ENCODE results near the gene SPATA20. TPM values are rescaled to one million over a fixed set of nuclear protein-coding genes. Genes with fewer than 3 reads are reported as not detected.

Gene SPATA20
- total RNA-seq, 1 experiment from 2014 or later = 33.2 TPM

DNA sequence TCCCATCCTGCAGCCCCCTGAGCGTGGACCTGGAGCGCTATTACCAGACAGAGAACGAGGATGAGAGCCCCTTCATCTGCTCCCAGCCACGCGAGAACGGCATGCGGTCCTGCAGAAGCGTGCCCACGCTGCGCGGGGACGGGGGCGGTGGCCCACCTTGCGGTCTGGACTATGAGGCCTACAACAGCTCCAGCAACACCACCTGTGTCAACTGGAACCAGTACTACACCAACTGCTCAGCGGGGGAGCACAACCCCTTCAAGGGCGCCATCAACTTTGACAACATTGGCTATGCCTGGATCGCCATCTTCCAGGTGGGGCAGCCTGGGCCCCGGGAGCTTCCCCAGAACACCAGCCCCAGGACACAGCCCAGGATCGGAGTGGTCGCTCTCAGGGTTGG, 25.6 kb downstream of the SPATA20 start:
- Mint-ChIP-seq H3K4me1 (ENCODE audit: low read depth, unreplicated experiment) (no peaks in the 10 kb centered on the region), H3K4me3 (ENCODE audit: low read depth, unreplicated experiment) (no peak overlapping the region), H3K9me3 (ENCODE audit: low read depth, unreplicated experiment) (no peaks in the 10 kb centered on the region), H3K36me3 (ENCODE audit: insufficient read depth, unreplicated experiment) (no peaks in the 10 kb centered on the region), H3K27ac (ENCODE audit: unreplicated experiment) (no peak overlapping the region), H3K27me3 (ENCODE audit: unreplicated experiment) (peaks cover 78% of the 10 kb centered on the region)
- TF ChIP-seq, protein P1, sequence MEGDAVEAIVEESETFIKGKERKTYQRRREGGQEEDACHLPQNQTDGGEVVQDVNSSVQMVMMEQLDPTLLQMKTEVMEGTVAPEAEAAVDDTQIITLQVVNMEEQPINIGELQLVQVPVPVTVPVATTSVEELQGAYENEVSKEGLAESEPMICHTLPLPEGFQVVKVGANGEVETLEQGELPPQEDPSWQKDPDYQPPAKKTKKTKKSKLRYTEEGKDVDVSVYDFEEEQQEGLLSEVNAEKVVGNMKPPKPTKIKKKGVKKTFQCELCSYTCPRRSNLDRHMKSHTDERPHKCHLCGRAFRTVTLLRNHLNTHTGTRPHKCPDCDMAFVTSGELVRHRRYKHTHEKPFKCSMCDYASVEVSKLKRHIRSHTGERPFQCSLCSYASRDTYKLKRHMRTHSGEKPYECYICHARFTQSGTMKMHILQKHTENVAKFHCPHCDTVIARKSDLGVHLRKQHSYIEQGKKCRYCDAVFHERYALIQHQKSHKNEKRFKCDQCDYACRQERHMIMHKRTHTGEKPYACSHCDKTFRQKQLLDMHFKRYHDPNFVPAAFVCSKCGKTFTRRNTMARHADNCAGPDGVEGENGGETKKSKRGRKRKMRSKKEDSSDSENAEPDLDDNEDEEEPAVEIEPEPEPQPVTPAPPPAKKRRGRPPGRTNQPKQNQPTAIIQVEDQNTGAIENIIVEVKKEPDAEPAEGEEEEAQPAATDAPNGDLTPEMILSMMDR (IDR thresholded peaks at IDR 0.05; ENCODE audit: unreplicated experiment) = no peak
- BruUV-seq (replicated peaks) = no TSS peak
- intact Hi-C loops (cut with micrococcal nuclease; ENCODE audit: unreplicated experiment) = no loop called here
- CTCF ChIA-PET = no interaction called here
- no peak for DNase-seq

DNA sequence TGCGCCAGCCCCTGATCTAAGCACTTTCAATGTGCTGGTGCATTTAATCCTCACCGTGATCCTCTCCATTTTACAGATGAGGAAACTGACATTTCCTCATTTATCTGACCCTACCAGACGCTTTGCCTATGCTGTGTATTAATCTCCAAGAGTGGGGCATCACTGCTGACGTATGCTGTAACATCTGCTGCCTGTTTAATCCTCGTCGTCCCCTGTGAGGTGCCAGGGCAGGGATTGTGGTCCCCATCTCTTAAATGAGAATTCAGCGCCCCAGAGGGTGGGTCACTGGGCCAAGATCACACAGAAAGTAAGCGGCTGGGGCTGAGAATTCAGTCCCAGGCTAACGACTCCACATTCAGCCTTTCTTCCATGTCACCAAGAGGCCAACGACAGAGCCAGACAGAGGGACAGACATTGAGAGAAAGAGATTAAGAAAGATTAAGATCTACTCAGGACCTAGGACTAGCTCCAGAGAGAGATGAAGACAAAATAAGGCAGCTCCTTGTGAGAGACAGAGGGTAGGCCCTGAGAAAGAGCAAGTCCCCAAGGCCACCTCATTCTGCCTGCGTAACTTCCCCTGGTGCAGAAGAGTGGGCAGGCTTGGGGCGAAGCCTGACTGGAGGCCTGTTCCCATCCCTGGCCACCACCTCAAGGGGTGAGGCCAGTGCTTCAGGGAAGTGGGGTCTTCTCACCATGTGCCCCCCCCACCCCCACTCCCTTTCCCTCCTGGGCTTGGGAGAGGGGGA, 27.1 kb downstream of the SPATA20 start:
- no peak overlapping the region for H3K4me3 Mint-ChIP-seq (ENCODE audit: low read depth, unreplicated experiment)
- peaks cover 81% of the 10 kb centered on the region for H3K27me3 Mint-ChIP-seq (ENCODE audit: unreplicated experiment)
- no peak overlapping the region for H3K27ac Mint-ChIP-seq (ENCODE audit: unreplicated experiment)
- TF ChIP-seq, protein P1 (IDR thresholded peaks at IDR 0.05; ENCODE audit: unreplicated experiment) = no peak
- H3K36me3 Mint-ChIP-seq (ENCODE audit: insufficient read depth, unreplicated experiment) = no peaks in the 10 kb centered on the region
- H3K4me1 Mint-ChIP-seq (ENCODE audit: low read depth, unreplicated experiment) = no peaks in the 10 kb centered on the region
- intact Hi-C loops (cut with micrococcal nuclease; ENCODE audit: unreplicated experiment) = no loop called here
- no TSS peak for BruUV-seq (replicated peaks)
- DNase-seq = no peak
- no peaks in the 10 kb centered on the region for H3K9me3 Mint-ChIP-seq (ENCODE audit: low read depth, unreplicated experiment)
- CTCF ChIA-PET = interaction anchor here (0.6 to 1.9 kb wide), 2 partner anchors 11 to 500 kb away, joined by 3 read pairs; no protein-coding TSS in a partner anchor

DNA sequence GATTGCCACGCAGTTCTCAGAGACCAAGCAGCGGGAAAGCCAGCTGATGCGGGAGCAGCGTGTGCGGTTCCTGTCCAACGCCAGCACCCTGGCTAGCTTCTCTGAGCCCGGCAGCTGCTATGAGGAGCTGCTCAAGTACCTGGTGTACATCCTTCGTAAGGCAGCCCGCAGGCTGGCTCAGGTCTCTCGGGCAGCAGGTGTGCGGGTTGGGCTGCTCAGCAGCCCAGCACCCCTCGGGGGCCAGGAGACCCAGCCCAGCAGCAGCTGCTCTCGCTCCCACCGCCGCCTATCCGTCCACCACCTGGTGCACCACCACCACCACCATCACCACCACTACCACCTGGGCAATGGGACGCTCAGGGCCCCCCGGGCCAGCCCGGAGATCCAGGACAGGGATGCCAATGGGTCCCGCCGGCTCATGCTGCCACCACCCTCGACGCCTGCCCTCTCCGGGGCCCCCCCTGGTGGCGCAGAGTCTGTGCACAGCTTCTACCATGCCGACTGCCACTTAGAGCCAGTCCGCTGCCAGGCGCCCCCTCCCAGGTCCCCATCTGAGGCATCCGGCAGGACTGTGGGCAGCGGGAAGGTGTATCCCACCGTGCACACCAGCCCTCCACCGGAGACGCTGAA, 28.7 kb downstream of the SPATA20 start:
- Mint-ChIP-seq H3K36me3 (ENCODE audit: insufficient read depth, unreplicated experiment) (no peaks in the 10 kb centered on the region), H3K27me3 (ENCODE audit: unreplicated experiment) (peaks cover 86% of the 10 kb centered on the region), H3K4me1 (ENCODE audit: low read depth, unreplicated experiment) (no peaks in the 10 kb centered on the region), H3K9me3 (ENCODE audit: low read depth, unreplicated experiment) (no peaks in the 10 kb centered on the region), H3K27ac (ENCODE audit: unreplicated experiment) (no peak overlapping the region), H3K4me3 (ENCODE audit: low read depth, unreplicated experiment) (no peak overlapping the region)
- intact Hi-C loops (cut with micrococcal nuclease; ENCODE audit: unreplicated experiment) = no loop called here
- TF ChIP-seq, protein P1 (IDR thresholded peaks at IDR 0.05; ENCODE audit: unreplicated experiment) = peak; percentile 37
- CTCF ChIA-PET = interaction anchor here (0.5 to 1.9 kb wide), 4 partner anchors 9 to 208 kb away, joined by 3 read pairs; no protein-coding TSS in a partner anchor
- no TSS peak for BruUV-seq (replicated peaks)
- DNase-seq = peak; percentile 50

DNA sequence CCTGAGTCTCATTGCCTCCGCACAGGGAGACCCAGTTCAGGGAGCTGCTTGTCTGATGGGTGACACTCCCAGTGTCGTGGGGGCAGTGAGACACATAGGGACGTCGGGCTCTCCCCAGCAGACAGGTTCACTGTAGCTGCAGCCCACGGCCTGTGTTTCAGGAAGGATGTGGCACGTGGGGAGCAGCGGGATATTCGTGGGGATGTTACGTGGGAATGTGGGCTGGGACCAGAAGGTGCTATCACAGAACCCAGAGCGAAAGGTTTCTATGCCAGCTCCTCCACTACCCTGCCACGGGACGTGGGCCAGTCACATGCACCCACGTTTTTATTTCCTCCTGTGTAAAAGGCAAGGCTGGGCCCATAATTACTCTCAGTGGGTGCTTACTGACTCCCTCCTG, 29.9 kb downstream of the SPATA20 start:
- Mint-ChIP-seq H3K4me1 (ENCODE audit: low read depth, unreplicated experiment) (no peaks in the 10 kb centered on the region), H3K4me3 (ENCODE audit: low read depth, unreplicated experiment) (no peak overlapping the region), H3K27ac (ENCODE audit: unreplicated experiment) (no peak overlapping the region), H3K36me3 (ENCODE audit: insufficient read depth, unreplicated experiment) (no peaks in the 10 kb centered on the region), H3K9me3 (ENCODE audit: low read depth, unreplicated experiment) (no peaks in the 10 kb centered on the region), H3K27me3 (ENCODE audit: unreplicated experiment) (peaks cover 86% of the 10 kb centered on the region)
- no peak for DNase-seq
- no TSS peak for BruUV-seq (replicated peaks)
- intact Hi-C loops (cut with micrococcal nuclease; ENCODE audit: unreplicated experiment) = no loop called here
- CTCF ChIA-PET = interaction anchor here (0.9 to 1.4 kb wide), 2 partner anchors 10 to 16 kb away, joined by 3 read pairs; partner anchors contain the start of gene CACNA1G
- TF ChIP-seq, protein P1 (IDR thresholded peaks at IDR 0.05; ENCODE audit: unreplicated experiment) = no peak
